Heart left ventricle (tissue), 16 donors: ENCODE results near the gene POU6F2. TPM values are rescaled to one million over a fixed set of nuclear protein-coding genes. Genes with fewer than 3 reads are reported as not detected.

Experiments
- ATAC-seq, 4 donors: fragments of 200-7000 bp; cut with Tn5 transposase; one replicate each; pipeline ENCODE4 v1.9.1; 2020 to 2022; ENCODE audit warnings: moderate library complexity in 4 of 4, mild to moderate bottlenecking in 3 of 4, moderate number of reproducible peaks in 1 of 4
- DNase-seq, 5 donors: peaks; one replicate each; pipeline ENCODE4 v3.0.0-alpha.2; 2020
- H3K27ac ChIP-seq, 12 donors: fragments of 200-600 bp; sonication (generic) in 4 of 12; one replicate each; pipeline versions ENCODE4 v1.5.0 to v1.8.0; 2016 to 2022; ENCODE audit warnings: mild to moderate bottlenecking in 2 of 12
- H3K27me3 ChIP-seq, 9 donors: fragments of 200-600 bp; sonication (generic) in 2 of 9; one replicate each; pipeline versions ENCODE4 v1.5.1 to v1.8.0; 2016 to 2022; ENCODE audit warnings: mild to moderate bottlenecking in 3 of 9
- H3K36me3 ChIP-seq, 9 donors: fragments of 200-600 bp; sonication (generic) in 2 of 9; one replicate each; pipeline versions ENCODE4 v1.5.0 to v1.8.0; 2018 to 2022; ENCODE audit warnings: mild to moderate bottlenecking in 2 of 9
- H3K4me1 ChIP-seq, 12 donors: fragments of 200-600 bp; sonication (generic) in 4 of 12; one replicate each; pipeline versions ENCODE4 v1.5.0 to v1.8.0; 2016 to 2022; ENCODE audit warnings: mild to moderate bottlenecking in 3 of 12
- H3K4me3 ChIP-seq, 12 donors: fragments of 200-600 bp; sonication (generic) in 4 of 12; one replicate each; pipeline versions ENCODE4 v1.5.0 to v1.8.0; 2017 to 2022; ENCODE audit warnings: mild to moderate bottlenecking in 9 of 12, moderate library complexity in 4 of 12
- H3K9me3 ChIP-seq, 12 donors: fragments of 200-600 bp; sonication (generic) in 4 of 12; one replicate each; pipeline versions ENCODE4 v1.5.0 to v1.8.0; 2016 to 2022; ENCODE audit warnings: mild to moderate bottlenecking in 1 of 12
- CTCF ChIP-seq, 12 donors: fragments of 200-600 bp; sonication (generic) in 4 of 12; IDR thresholded peaks; one replicate each; pipeline versions ENCODE4 v1.5.0 to v1.8.0; 2018 to 2022; ENCODE audit warnings: antibody characterized with exemption in 12 of 12, mild to moderate bottlenecking in 5 of 12
- POLR2A ChIP-seq, 2 donors: fragments of 450-650 bp; IDR thresholded peaks; one replicate each; pipeline ENCODE4 v1.6.1; 2017; ENCODE audit warnings: antibody characterized with exemption in 2 of 2, mild to moderate bottlenecking in 2 of 2, moderate library complexity in 2 of 2
- WGBS, 4 donors: extraction: QIAGEN DNeasy Blood & Tissue Kit in 2 of 4; methylation state at CpG; one replicate each; pipeline versions ENCODE4 v1.1.5 to v1.1.7; 2013 to 2018; 5-methylcytosine and 5-hydroxymethylcytosine counted together
- intact Hi-C, 10 donors: fragments of 100-400 bp; cut with DNase I; formaldehyde crosslinking; loops; one replicate each; pipeline versions ENCODE4 v1.11.1 to v1.14.2; 2022
- polyA plus RNA-seq, 2 donors: library from polyadenylated mRNA; stranded (reverse); fragments of 200-250 nt; gene quantifications; one replicate each; pipeline ENCODE4 v1.2.3, GENCODE V29; 2013
- total RNA-seq, 9 donors: library from RNA; depleted of rRNA in 2 of 9; stranded (reverse); fragments of >200 nt in 2 of 9; fragmentation: NEBNext Ultra II Directional in 3 of 9; extraction: Animal tissue kit (Norgen Biotek cat#: 25700) in 3 of 9; gene quantifications; one replicate each; pipeline versions ENCODE4 v1.1.0 to v1.2.4, GENCODE V29; 2016 to 2023
- donor health status: ischemic (EF 13 %, LVEDD 7.1; RV severe dilation, severe dysfunction).
- donor health status: healthy with polysubstance abuse.
- donor health status: DM: no; HTN: yes; CAD: no.
- donor health status: DM: no; HTN: no; CAD: no.
- donor health status: ischemic (EF 25% LVEDD 6.9; RV normal size, moderate dysfunction).
- donor health status: ischemic (EF 25% LVEDD 5.7; RV mildly dilated, moderate dysfunction).
- donor health status: healthy.
- donor health status: DM: yes; HTN: yes; CAD: no.
- donor health status: ischemic (EF 35%, LVEDD 5.7; RV mildly dilated, moderate dysfunction).
- donor health status: nonischemic (EF 11% LVEDD 7.7; RV severe dilation, severe dysfunction).
- donor health status: DM: yes; HTN: yes; CAD: no.
- donor health status: PGD.
- donor health status: ischemic (EF 29% LVEDD 5.4; RV normal size, mild dysfunction).
- donor health status: nonischemic (EF 23%, LVEDD 6.1; RV moderate dilation, normal function).

The POU6F2 gene
- total and polyA plus RNA-seq, 11 donors = 0.03 to 1.2 (median 0.38) TPM; not detected in 2

DNA sequence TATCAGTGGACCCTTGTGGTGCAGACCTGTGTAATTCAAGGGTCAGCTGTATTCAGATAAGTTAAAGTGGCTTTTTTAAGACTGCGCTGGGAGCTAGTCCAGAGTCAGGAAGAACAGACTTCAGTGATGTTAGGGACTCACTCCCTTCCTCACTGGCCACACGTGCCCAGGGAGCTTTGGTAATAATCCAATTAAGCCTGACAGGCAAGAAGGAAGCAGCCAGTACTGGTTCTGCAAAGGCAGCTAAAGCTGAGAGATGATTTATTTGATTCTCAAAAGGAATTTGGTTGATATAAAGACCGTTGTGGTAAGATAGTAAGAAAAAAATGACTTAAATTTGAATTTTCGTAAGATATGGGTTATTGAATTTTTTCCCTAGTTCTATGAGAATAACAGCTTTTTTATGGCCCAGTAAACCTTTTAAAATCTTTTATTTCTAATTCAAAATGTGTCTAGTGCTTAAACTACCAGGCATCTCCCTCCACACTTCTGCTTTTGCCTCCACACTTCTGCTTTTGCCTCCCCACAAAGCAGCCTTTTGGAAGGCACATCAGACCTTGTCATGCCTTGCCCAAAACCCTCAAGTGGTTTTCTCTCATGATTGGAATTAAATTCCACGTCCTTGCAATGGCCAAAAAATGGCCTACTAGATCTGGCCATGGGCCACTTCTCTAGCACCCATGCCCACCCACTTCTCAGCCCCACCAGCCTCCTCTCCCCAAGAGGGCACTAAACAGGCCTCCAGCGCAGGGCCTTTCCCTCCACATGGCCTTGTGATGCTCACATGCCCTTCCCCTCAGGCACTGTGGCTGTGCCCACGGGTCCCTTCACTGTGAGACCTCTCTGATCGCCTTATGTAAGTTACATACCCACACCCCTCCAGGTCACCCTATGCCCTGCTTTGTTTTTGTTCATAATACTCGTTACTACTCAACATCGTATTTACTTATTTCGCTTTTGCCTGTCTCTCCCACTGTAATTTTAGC lies 92.5 kb downstream of the POU6F2 start:
- Histone ChIP-seq H3K36me3 (no peaks in the 10 kb centered on the region), H3K4me3 (no peak overlapping the region), H3K27me3 (no peaks in the 10 kb centered on the region), H3K27ac (no peak overlapping the region), H3K9me3 (no peaks in the 10 kb centered on the region), H3K4me1 (peaks cover 0 to 4% (median 0%) of the 10 kb centered on the region in 12 donors)
- DNase-seq (no peak), ATAC-seq (no peak)
- TF ChIP-seq CTCF (IDR thresholded peaks at IDR 0.05) (no peak), POLR2A (IDR thresholded peaks at IDR 0.05) (no peak)
- WGBS, 4 donors = 67 to 73% (median 71%) methylated on average over 11 of the region's 11 CpGs
- intact Hi-C loops = loop anchor here in 1 of 10 donors (10.0 kb wide), 1 partner anchor 395 kb away; no protein-coding TSS in a partner anchor

GRCh38 chr7:39071116-39071515 lies 93.4 kb downstream of the POU6F2 start:
- H3K36me3 ChIP-seq = no peaks in the 10 kb centered on the region
- H3K4me3 ChIP-seq = no peak overlapping the region
- H3K9me3 ChIP-seq = no peaks in the 10 kb centered on the region
- no peak for ATAC-seq
- peaks cover 0 to 4% (median 0%) of the 10 kb centered on the region in 12 donors for H3K4me1 ChIP-seq
- WGBS, 4 donors = 83 to 94% (median 90%) methylated on average over 5 of the region's 5 CpGs
- DNase-seq = no peak
- H3K27ac ChIP-seq = no peak overlapping the region
- H3K27me3 ChIP-seq = no peaks in the 10 kb centered on the region
- intact Hi-C loops = loop anchor here in 1 of 10 donors (10.0 kb wide), 1 partner anchor 394 kb away; no protein-coding TSS in a partner anchor
- TF ChIP-seq CTCF (IDR thresholded peaks at IDR 0.05) = no peak
- no peak for TF ChIP-seq POLR2A (IDR thresholded peaks at IDR 0.05)

GRCh38 chr7:39073432-39073831 lies 95.7 kb downstream of the POU6F2 start:
- WGBS, 4 donors = 10 to 22% (median 10%) methylated on average over 8 of the region's 8 CpGs
- intact Hi-C loops = loop anchor here in 1 of 10 donors (10.0 kb wide), 1 partner anchor 391 kb away; no protein-coding TSS in a partner anchor
- H3K27me3 ChIP-seq = no peaks in the 10 kb centered on the region
- H3K36me3 ChIP-seq = no peaks in the 10 kb centered on the region
- no peak overlapping the region for H3K27ac ChIP-seq
- DNase-seq (peak in 1 of 5 donors; percentile 22), ATAC-seq (peak in 2 of 4 donors; percentile 46 to 49)
- H3K4me3 ChIP-seq = no peak overlapping the region
- H3K4me1 ChIP-seq = peaks cover 0 to 4% (median 0%) of the 10 kb centered on the region in 12 donors
- H3K9me3 ChIP-seq = no peaks in the 10 kb centered on the region
- TF ChIP-seq POLR2A (IDR thresholded peaks at IDR 0.05) (no peak), CTCF (IDR thresholded peaks at IDR 0.05) (no peak)

- TF ChIP-seq POLR2A (IDR thresholded peaks at IDR 0.05) (no peak), CTCF (IDR thresholded peaks at IDR 0.05) (peak in 1 of 12 donors; percentile 4)
- intact Hi-C loops = loop anchor here in 1 of 10 donors (10.0 kb wide), 1 partner anchor 390 kb away; no protein-coding TSS in a partner anchor
- H3K36me3 ChIP-seq = no peaks in the 10 kb centered on the region
- no peak overlapping the region for H3K4me3 ChIP-seq
- H3K4me1 ChIP-seq = peaks cover 0 to 4% (median 0%) of the 10 kb centered on the region in 12 donors
- no peak overlapping the region for H3K27ac ChIP-seq
- no peak for DNase-seq
- WGBS, 4 donors = 77 to 89% (median 84%) methylated on average over 1 of the region's 1 CpG
- H3K9me3 ChIP-seq = no peaks in the 10 kb centered on the region
- H3K27me3 ChIP-seq = no peaks in the 10 kb centered on the region
- ATAC-seq = no peak
Measured at GRCh38 chr7:39075210-39075609, 97.5 kb downstream of the POU6F2 start.
